ENCODE data around the gene PTPRM.

Gene PTPRM

GRCh38 chr18:7809455-7809854 is 242.3 kb downstream of the PTPRM start (continued):
- TF ChIP-seq ZNF8 (CRISPR knock-in tag; IDR thresholded peaks at IDR 0.05), result no peak

- no peak for TF ChIP-seq GLIS3 (CRISPR knock-in tag; IDR thresholded peaks at IDR 0.05)
- no peak for ATAC-seq
Measured at GRCh38 chr18:7809978-7810377, 242.9 kb downstream of the PTPRM start.

GRCh38 chr18:7812431-7813063 is 245.4 kb downstream of the PTPRM start:
- ATAC-seq, result no peak; the same call in 2 of the 3 replicates
- TF ChIP-seq ISL1 (CRISPR knock-in tag; IDR thresholded peaks at IDR 0.05) (peak; percentile 62), ZNF70 (CRISPR knock-in tag; IDR thresholded peaks at IDR 0.05) (no peak)

- no peak for ATAC-seq
- TF ChIP-seq GLIS3 (CRISPR knock-in tag; IDR thresholded peaks at IDR 0.05), result no peak
- no peak for TF ChIP-seq CREB5 (CRISPR knock-in tag; IDR thresholded peaks at IDR 0.05; ENCODE audit: low read depth)
- TF ChIP-seq CSDC2 (CRISPR knock-in tag; IDR thresholded peaks at IDR 0.05), result no peak
Measured at GRCh38 chr18:7813131-7813530, 246.0 kb downstream of the PTPRM start.

- ATAC-seq, result no peak
- TF ChIP-seq SNAI2 (CRISPR knock-in tag; IDR thresholded peaks at IDR 0.05) (no peak), ISL1 (CRISPR knock-in tag; IDR thresholded peaks at IDR 0.05) (no peak), ARNTL (CRISPR knock-in tag; IDR thresholded peaks at IDR 0.05; ENCODE audit: borderline replicate concordance, low read depth) (no peak), ESRRG (CRISPR knock-in tag; IDR thresholded peaks at IDR 0.05) (no peak), CSDC2 (CRISPR knock-in tag; IDR thresholded peaks at IDR 0.05) (no peak), TSHZ2 (CRISPR knock-in tag; IDR thresholded peaks at IDR 0.05) (no peak)
Measured at GRCh38 chr18:7814754-7815315, 247.7 kb downstream of the PTPRM start.

GRCh38 chr18:7815787-7816186 is 248.7 kb downstream of the PTPRM start:
- TF ChIP-seq TCF4 (CRISPR knock-in tag; IDR thresholded peaks at IDR 0.05; ENCODE audit: borderline replicate concordance) (no peak), BACH2 (CRISPR knock-in tag; IDR thresholded peaks at IDR 0.05; ENCODE audit: borderline replicate concordance) (no peak), ZNF70 (CRISPR knock-in tag; IDR thresholded peaks at IDR 0.05) (no peak), RARB (CRISPR knock-in tag; IDR thresholded peaks at IDR 0.05) (no peak), ZC3H10 (CRISPR knock-in tag; IDR thresholded peaks at IDR 0.05) (no peak), ISL1 (CRISPR knock-in tag; IDR thresholded peaks at IDR 0.05) (no peak), SNAI2 (CRISPR knock-in tag; IDR thresholded peaks at IDR 0.05) (no peak), PATZ1 (CRISPR knock-in tag; IDR thresholded peaks at IDR 0.05; ENCODE audit: borderline replicate concordance) (no peak), CREB5 (CRISPR knock-in tag; IDR thresholded peaks at IDR 0.05; ENCODE audit: low read depth) (no peak)
- no peak for ATAC-seq

Data from SK-N-SH treated with all-trans-retinoic acid at 6 μM for 48 hours (cell line).